ENCODE measurements around the gene MRPL53. TPM values are rescaled to one million over a fixed set of nuclear protein-coding genes. Genes with fewer than 3 reads are reported as not detected.
"Not testable (repeated sequence)": the region's sequence is repeated elsewhere in the genome, so short reads cannot be mapped to it uniquely, and the experiment has no call there.

The MRPL53 gene
- total RNA-seq, 4 donors from 2014 or later, result 26.5 to 48.7 (median 41.5) TPM

DNA sequence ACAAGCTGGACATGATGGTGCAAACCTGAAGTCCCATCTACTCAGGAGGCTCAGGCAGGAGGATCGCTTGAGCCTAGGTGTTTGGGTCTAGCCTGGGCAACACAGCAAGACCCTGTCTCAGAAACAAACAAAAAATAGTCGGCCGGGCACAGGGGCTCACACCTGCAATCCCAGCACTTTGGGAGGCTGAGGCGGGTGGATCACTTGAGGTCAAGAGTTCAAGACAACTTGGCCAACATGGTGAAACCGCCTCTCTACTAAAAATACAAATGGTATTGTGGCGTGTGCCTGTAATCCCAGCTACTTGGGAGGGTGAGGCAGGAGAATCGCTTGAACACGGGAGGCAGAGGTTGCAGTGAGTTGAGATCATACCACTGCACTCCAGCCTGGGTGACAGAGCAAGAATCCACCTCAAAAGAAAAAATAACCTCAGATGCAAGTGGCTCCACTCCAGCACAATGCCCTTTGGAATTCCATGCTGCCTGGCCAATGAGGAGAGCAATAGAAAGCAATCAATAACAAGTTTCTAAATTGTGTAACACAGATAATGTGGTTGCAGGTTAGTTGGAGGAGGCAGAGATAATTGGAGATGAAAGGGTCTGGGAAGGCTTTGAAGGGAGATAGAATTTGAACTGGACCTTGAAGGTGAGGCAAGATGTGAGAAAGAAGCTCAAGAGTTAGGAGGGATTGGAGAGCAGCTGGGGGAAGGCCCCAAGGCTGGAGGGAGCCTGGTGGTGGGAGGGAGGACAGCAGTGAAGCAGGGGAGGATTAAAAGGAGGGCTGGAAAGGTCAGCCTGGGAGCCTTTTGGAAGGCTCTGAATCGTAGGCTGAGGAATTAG is 16.4 kb upstream of the MRPL53 start:
- H3K9me3 ChIP-seq, result no peaks in the 10 kb centered on the region
- H3K27me3 ChIP-seq, result no peaks in the 10 kb centered on the region
- in situ Hi-C loops (cut with MboI; ENCODE audit: low sequenced_read_pairs in 4 of 4) (loop anchor here in 3 of 4 donors (5.0 to 10.0 kb wide), 2 partner anchors 93 to 96 kb away; no protein-coding TSS in a partner anchor), intact Hi-C loops (cut with DNase I; ENCODE audit: low total_unique reads) (no loop called here)
- TF ChIP-seq, protein P1, sequence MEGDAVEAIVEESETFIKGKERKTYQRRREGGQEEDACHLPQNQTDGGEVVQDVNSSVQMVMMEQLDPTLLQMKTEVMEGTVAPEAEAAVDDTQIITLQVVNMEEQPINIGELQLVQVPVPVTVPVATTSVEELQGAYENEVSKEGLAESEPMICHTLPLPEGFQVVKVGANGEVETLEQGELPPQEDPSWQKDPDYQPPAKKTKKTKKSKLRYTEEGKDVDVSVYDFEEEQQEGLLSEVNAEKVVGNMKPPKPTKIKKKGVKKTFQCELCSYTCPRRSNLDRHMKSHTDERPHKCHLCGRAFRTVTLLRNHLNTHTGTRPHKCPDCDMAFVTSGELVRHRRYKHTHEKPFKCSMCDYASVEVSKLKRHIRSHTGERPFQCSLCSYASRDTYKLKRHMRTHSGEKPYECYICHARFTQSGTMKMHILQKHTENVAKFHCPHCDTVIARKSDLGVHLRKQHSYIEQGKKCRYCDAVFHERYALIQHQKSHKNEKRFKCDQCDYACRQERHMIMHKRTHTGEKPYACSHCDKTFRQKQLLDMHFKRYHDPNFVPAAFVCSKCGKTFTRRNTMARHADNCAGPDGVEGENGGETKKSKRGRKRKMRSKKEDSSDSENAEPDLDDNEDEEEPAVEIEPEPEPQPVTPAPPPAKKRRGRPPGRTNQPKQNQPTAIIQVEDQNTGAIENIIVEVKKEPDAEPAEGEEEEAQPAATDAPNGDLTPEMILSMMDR (IDR thresholded peaks at IDR 0.05 in 4 of 5, conservative IDR thresholded peaks at IDR 0.05 in 1 of 5), result no peak
- no peak for TF ChIP-seq POLR2A (IDR thresholded peaks at IDR 0.05)
- H3K4me1 ChIP-seq, result peaks cover 2 to 3% of the 10 kb centered on the region in 2 donors
- no peak overlapping the region for H3K4me3 ChIP-seq
- peaks cover 0 to 54% of the 10 kb centered on the region in 2 donors for H3K36me3 ChIP-seq
- no peak for DNase-seq
- H3K27ac ChIP-seq, result no peak overlapping the region
- no peak for ATAC-seq

DNA sequence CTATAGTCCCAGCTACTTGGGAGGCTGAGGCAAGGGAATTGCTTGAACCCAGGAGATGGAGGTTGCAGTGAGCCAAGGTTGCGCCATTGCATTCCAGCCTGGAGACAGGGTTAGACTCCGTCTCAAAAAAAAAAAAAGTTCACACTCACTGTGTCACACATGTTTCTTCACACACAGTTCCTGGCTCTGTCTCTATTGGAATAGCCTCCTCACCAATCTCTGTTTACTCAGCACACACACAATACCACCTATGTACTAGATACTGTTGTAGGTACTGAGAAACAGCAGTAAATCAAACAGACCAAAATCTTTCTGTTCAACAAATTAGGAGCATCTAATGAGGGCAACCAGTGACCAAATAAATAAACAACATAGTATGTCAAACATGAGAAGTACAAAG is 13.7 kb upstream of the MRPL53 start:
- TF ChIP-seq, protein P1 (IDR thresholded peaks at IDR 0.05 in 4 of 5, conservative IDR thresholded peaks at IDR 0.05 in 1 of 5), result no peak
- TF ChIP-seq POLR2A (IDR thresholded peaks at IDR 0.05), result no peak
- DNase-seq, result no peak
- intact Hi-C loops (cut with DNase I; ENCODE audit: low total_unique reads) (no loop called here), in situ Hi-C loops (cut with MboI; ENCODE audit: low sequenced_read_pairs in 4 of 4) (loop anchor here in 3 of 4 donors (5.0 to 10.0 kb wide), 2 partner anchors 96 to 99 kb away; no protein-coding TSS in a partner anchor)
- no peak for ATAC-seq
- H3K27me3 ChIP-seq, result no peaks in the 10 kb centered on the region
- no peaks in the 10 kb centered on the region for H3K9me3 ChIP-seq
- no peak overlapping the region for H3K4me3 ChIP-seq
- H3K27ac ChIP-seq, result no peak overlapping the region
- peaks cover 0 to 28% of the 10 kb centered on the region in 2 donors for H3K36me3 ChIP-seq
- peaks cover 17 to 18% of the 10 kb centered on the region in 2 donors for H3K4me1 ChIP-seq

DNA sequence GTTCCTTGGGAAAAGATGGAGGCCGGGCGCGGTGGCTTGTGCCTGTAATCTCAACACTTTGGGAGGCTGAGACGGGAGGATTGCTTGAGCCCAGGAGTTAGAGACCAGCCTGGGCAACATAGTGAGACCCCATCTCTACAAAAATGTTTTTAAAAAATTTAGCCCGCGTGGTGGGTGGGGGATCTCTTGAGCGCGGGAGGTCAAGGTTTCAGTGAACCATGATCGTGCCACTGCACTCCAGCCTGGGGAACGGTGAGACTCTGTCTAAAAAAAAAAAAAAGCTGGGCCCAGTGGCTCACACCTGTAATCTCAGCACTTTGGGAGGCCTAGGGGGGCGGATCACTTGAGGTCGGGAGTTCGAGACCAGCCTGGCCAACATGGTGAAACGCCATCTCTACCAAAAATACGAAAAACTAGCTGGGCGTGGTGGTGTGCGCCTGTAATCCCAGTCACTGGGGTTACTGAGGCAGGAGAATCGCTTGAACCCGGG is 11.2 kb upstream of the MRPL53 start:
- intact Hi-C loops (cut with DNase I; ENCODE audit: low total_unique reads), result loop anchor here (1.0 to 2.0 kb wide), 5 partner anchors 24 to 747 kb away; partner anchors contain the start of genes INO80B, PCGF1, SEMA4F and TPRKB
- in situ Hi-C loops (cut with MboI; ENCODE audit: low sequenced_read_pairs in 4 of 4), result loop anchor here in 2 of 4 donors (5.0 to 10.0 kb wide), 2 partner anchors 49 to 101 kb away; no protein-coding TSS in a partner anchor
- ATAC-seq, H3K9me3 ChIP-seq, H3K27me3 ChIP-seq, DNase-seq: not testable (repeated sequence)
- H3K36me3 ChIP-seq, result peaks cover 0 to 33% of the 10 kb centered on the region in 2 donors
- H3K4me1 ChIP-seq, result peaks cover 24 to 25% of the 10 kb centered on the region in 2 donors
- peak overlapping the region; percentile 83 to 94 (median 88) for H3K27ac ChIP-seq
- peak overlapping the region; percentile 82 to 97 (median 87) for H3K4me3 ChIP-seq

DNA sequence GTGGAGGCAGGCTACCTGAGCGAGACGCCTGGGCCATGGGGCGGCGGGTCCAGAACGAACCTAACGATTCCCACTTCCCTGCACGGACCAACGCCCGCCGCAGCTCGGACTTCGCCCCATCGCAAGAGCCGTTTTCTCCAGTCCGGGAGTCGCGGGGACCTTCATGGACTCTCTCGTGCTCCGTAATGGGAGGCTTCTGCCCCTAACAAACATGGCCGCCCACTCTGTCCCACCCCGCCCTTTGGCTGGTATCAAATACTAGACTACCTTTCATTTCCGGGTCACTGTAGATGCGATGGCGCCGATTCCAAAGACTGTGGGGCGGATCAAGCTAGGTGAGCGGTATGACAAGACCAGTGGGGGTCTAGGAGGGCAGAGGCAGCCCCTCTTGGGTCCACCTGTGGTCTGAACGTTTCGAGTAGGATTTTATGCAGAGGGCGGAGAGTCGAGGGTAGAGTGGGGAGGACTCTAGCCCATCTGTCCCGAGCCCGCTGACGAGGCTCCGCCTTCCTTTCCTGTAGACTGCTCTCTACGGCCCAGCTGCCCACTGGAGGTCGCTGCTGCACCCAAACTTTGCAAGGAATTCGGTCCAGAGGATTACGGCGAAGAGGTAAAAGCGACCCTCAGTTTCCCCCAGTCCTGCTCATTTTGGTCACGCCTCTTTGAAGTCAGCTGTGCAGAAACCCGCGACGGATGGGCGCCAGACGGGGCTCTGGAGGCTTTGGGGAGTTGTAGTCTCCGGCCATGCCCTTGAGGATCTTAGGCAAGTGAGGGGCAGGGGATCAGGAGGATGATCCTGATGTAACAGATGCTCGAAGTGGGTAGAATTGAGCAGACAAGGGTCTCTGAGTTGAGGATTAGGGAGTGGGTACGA is 10.6 kb upstream of the MRPL53 start, which contains the start of the genes CCDC142 and TTC31:
Gene CCDC142, minus strand, starts transcription at position 198 of the 874 bp plus-strand sequence. Its CDS starts 161 bp downstream, at position 37.
Gene TTC31, plus strand, starts transcription at position 281 of the 874 bp plus-strand sequence. Its CDS starts 15 bp downstream, at position 296.
- in situ Hi-C loops (cut with MboI; ENCODE audit: low sequenced_read_pairs in 4 of 4) (loop anchor here in 2 of 4 donors (5.0 to 10.0 kb wide), 2 partner anchors 49 to 102 kb away; no protein-coding TSS in a partner anchor), intact Hi-C loops (cut with DNase I; ENCODE audit: low total_unique reads) (loop anchor here (1.0 to 2.0 kb wide), 7 partner anchors 10 to 746 kb away; partner anchors contain the start of genes AUP1, HTRA2, INO80B and PCGF1)
- Histone ChIP-seq H3K27ac (peak within 1 kb of the TSS; percentile 83 to 94 (median 88)), H3K27me3 (no peaks in the 10 kb centered on the region), H3K9me3 (no peaks in the 10 kb centered on the region), H3K4me3 (peak within 1 kb of the TSS; percentile 82 to 97 (median 87)), H3K36me3 (peaks cover 0 to 33% of the 10 kb centered on the region in 2 donors), H3K4me1 (peaks cover 24 to 25% of the 10 kb centered on the region in 2 donors)
- peak; percentile 25 to 45 for TF ChIP-seq POLR2A (IDR thresholded peaks at IDR 0.05)
- TF ChIP-seq, protein P1 (IDR thresholded peaks at IDR 0.05 in 4 of 5, conservative IDR thresholded peaks at IDR 0.05 in 1 of 5), result peak; percentile 74 to 90 (median 85)
- DNase-seq, result peak; percentile 96 to 97
- ATAC-seq, result peak; percentile 99 to 100

Data from gastrocnemius medialis (tissue), 4 donors.